ENCODE data around the gene ANKRD42.

DNA sequence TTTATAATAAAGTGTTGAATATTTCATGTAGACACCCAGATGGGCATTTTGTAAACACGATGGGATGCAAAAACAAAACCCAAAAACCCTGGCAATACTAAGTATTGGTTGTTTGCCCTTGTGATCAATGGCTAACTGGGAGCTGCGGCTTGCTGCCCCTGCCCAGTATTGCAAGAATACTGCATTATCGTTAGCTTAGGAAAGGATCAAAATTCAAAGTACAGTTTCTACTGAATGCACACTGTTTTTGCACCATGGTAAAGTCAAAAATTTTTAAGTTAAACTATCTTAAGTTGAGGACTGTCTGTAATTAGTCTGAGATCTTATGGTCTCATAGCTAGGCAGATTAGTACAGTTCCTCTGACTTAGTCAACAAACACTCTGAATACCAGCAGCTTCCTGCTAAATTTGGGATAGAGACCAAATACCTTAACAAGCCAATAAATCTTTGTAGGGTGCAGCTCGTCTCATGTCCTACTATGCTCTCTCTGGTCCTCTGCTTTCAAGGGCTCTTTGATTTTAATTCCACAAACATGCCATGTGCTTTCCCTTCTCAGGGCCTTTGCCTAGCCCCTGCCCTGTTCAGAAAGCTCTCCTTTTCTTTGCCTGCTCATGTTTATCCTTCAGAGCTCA is 88.7 kb downstream of the ANKRD42 start:
- TF ChIP-seq POLR2A (IDR thresholded peaks at IDR 0.05): no peak
- TF ChIP-seq, protein P1, sequence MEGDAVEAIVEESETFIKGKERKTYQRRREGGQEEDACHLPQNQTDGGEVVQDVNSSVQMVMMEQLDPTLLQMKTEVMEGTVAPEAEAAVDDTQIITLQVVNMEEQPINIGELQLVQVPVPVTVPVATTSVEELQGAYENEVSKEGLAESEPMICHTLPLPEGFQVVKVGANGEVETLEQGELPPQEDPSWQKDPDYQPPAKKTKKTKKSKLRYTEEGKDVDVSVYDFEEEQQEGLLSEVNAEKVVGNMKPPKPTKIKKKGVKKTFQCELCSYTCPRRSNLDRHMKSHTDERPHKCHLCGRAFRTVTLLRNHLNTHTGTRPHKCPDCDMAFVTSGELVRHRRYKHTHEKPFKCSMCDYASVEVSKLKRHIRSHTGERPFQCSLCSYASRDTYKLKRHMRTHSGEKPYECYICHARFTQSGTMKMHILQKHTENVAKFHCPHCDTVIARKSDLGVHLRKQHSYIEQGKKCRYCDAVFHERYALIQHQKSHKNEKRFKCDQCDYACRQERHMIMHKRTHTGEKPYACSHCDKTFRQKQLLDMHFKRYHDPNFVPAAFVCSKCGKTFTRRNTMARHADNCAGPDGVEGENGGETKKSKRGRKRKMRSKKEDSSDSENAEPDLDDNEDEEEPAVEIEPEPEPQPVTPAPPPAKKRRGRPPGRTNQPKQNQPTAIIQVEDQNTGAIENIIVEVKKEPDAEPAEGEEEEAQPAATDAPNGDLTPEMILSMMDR (IDR thresholded peaks at IDR 0.05): no peak

All from right lobe of liver (tissue), 4 donors.